Glomerular visceral epithelial cell (primary cell): ENCODE measurements around the gene NTSR2.

Experiments
- DNase-seq: peaks from one replicate; pipeline ENCODE4 v3.0.0-alpha.2; 2016; ENCODE audit errors: extremely low spot score

Gene NTSR2, protein sequence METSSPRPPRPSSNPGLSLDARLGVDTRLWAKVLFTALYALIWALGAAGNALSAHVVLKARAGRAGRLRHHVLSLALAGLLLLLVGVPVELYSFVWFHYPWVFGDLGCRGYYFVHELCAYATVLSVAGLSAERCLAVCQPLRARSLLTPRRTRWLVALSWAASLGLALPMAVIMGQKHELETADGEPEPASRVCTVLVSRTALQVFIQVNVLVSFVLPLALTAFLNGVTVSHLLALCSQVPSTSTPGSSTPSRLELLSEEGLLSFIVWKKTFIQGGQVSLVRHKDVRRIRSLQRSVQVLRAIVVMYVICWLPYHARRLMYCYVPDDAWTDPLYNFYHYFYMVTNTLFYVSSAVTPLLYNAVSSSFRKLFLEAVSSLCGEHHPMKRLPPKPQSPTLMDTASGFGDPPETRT

DNA sequence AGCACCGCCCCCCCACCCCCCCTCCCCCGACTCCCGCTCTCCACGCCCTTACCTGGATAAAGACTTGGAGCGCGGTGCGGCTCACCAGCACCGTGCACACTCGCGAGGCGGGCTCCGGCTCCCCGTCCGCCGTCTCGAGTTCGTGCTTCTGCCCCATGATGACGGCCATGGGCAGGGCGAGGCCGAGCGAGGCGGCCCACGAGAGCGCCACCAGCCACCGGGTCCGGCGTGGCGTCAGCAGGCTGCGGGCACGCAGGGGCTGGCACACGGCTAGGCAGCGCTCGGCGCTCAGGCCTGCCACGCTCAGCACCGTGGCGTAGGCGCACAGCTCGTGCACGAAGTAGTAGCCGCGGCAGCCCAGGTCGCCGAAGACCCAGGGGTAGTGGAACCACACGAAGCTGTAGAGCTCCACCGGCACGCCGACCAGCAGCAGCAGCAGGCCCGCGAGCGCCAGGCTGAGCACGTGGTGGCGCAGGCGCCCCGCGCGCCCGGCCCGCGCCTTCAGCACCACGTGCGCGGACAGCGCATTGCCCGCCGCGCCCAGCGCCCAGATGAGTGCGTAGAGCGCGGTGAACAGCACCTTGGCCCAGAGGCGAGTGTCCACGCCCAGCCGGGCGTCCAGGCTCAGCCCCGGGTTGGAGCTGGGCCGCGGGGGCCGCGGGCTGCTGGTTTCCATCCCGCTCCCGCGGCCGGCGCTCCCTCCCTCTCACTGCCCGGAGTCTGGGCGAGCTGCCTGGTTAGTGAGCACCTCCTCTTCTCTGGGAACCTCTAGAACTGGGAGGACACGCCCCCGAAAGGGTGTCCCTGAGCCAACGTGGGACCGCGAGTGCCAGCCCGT lies at the start of gene NTSR2:
Gene NTSR2, minus strand, starts transcription at position 742 of the 838 bp plus-strand sequence. Its CDS starts 66 bp downstream, at position 676.
- peak; percentile 8 for DNase-seq

DNA sequence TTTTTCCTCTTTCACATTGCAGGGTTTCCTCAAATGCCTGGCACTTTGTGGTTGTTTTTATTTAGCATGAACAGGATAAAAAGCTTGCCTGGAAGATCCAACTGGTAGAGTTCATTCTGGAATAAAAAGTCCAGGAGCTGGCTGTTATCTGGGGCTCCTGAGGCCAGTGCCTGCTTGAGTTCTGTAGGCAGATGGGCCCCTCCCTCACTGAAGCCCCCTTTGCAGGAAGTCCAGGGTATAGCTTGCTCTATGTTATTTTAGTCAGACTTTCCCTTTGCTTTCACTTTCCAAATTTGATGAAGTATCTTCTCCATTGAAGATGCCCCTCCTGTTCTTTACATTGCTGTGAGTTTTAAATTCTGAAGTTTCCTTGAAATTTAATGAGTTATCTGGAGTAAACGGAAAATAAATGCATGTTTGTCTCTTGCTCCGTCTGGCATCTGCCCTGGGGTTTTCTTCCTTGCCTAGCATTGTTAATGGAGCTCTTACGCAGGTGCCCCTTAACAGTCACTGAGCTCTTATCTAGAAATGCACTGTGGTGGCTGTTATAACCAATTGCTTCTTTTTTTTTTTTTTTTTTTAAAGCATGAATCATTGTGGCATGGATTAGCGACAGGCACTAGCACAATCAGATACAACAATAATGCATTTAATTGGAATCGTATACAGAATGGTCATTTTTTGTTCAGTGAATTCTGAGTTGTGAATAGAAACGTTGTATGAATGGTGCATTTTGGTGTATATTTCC lies 49.4 kb upstream of the NTSR2 start:
- DNase-seq, result no peak

DNA sequence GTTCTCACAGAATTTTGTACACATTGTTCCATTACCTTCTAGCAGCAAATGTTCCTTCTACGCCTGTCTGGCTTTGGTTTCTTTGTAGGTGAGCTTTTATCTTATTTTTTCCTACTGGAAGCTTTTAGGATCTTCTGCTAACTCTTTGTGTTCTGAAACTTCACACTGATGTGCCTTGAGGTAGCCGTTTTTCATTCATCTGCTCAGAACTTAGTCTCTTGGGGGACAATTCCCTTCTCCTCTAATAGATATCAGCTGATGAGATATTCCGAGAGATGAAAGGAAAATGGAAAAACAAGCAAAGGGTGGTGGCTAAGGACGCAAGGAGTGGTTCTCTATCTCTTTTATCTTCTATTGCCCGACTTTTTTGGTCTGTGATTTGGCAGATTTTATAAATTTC lies 48.6 kb upstream of the NTSR2 start:
- DNase-seq, result no peak

- DNase-seq, result no peak
These were observed 47.6 kb upstream of the NTSR2 start for GRCh38 chr2:11717623-11718022.

- no peak for DNase-seq
These were observed 46.8 kb upstream of the NTSR2 start for GRCh38 chr2:11716689-11717321.

- no peak for DNase-seq
These were observed 46.1 kb upstream of the NTSR2 start for GRCh38 chr2:11715987-11716652.

- DNase-seq, result no peak
These were observed 43.8 kb upstream of the NTSR2 start for GRCh38 chr2:11713815-11714214.

- no peak for DNase-seq
These were observed 42.9 kb upstream of the NTSR2 start for GRCh38 chr2:11712866-11713265.

GRCh38 chr2:11711751-11712150 lies 41.8 kb upstream of the NTSR2 start:
- DNase-seq, result no peak

- DNase-seq, result no peak
These were observed 41.3 kb upstream of the NTSR2 start for GRCh38 chr2:11711354-11711716.

DNA sequence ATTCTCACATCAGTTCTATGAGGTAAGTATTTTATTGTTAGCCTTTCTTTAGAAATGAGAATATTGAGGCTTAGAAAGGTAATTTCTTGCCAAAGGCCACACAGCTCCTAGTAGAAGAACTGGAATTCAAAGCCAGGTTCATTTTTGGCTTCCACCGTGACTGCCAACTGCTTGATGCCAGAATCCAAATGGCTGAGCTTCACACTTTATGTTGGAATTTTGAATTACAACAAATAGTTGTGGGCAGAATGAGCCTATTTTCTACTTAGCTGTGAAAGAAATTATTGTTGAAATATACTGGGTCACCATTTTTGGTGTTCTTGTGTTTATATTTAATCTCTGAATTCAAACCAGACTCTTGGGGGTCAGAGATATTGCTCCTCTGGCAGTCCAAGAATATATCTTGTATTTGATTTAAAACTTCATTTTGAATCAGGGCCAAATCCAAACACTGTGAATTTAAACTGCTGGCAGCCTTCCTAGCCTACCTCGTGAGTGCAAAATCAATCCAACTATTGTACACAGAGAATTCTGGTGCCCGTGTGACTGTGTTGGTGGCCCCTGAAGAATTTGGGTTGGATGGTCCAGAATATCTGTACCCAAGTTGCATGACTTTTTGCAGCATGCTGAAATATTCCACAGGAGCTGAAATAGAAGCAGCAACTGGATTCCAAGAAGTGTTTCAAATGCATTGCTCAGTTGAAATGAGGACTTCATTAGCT lies 40.8 kb upstream of the NTSR2 start:
- DNase-seq, result no peak

- DNase-seq, result peak; percentile 31
These were observed 40.2 kb upstream of the NTSR2 start for GRCh38 chr2:11710210-11710609.

GRCh38 chr2:11709293-11709692 lies 39.3 kb upstream of the NTSR2 start:
- no peak for DNase-seq

GRCh38 chr2:11708106-11708505 lies 38.1 kb upstream of the NTSR2 start:
- DNase-seq, result no peak

DNA sequence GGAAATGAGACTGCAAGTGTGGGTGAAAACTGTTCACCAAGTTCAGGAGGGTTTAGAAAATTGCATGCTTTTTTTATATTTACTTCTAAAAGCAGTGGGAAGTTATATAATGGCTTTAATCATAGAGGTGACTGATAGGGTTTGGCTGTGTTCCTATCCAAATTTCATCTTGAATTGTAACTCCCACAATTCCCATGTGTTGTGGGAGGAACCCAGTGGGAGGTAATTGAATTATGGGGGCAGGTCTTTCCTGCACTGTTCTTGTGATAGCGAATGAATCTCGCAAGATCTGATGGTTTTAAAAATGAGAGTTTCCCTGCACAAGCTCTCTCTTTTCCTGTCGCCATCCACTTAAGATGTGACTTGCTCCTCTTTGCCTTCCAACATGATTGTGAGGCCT lies 35.7 kb upstream of the NTSR2 start:
- DNase-seq, result no peak

DNA sequence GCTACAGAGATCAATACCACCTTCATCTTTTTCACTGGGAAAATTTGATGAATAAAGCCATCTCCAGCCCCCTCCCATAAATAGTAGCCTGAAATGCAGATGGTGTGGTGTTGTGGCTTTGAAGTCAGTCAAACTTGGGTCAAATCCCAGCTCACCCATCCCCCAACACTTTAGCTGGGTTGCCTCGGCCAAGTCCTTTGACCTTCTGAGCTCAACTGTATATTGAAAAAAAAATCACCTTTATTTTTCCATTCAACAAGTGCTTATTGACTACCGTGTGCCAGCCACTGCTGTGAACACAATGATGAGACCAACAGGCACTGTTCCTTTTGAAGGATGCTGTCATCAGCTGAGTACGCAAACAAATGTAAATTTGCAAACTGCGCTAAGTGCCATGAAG lies 35.1 kb upstream of the NTSR2 start:
- no peak for DNase-seq

GRCh38 chr2:11703700-11704099 lies 33.7 kb upstream of the NTSR2 start:
- peak; percentile 26 for DNase-seq

GRCh38 chr2:11702946-11703345 lies 33.0 kb upstream of the NTSR2 start:
- no peak for DNase-seq

GRCh38 chr2:11701751-11702301 lies 31.8 kb upstream of the NTSR2 start:
- no peak for DNase-seq

- DNase-seq, result no peak
These were observed 31.2 kb upstream of the NTSR2 start for GRCh38 chr2:11701206-11701605.
